ENCODE results near the gene RALGAPA1.
"Not testable (repeated sequence)": the region's sequence is repeated elsewhere in the genome, so short reads cannot be mapped to it uniquely, and the experiment has no call there.

RALGAPA1 gene

GRCh38 chr14:35699791-35700444, 109.2 kb downstream of the RALGAPA1 start:
- Histone ChIP-seq H3K4me1 (ENCODE audit: control insufficient read depth, insufficient read depth, low read length, unreplicated experiment) (no peaks in the 10 kb centered on the region), H3K27me3 (ENCODE audit: insufficient read depth, low read length) (no peaks in the 10 kb centered on the region), H2AFZ (ENCODE audit: low read length, unreplicated experiment) (no peak overlapping the region), H3K27ac (ENCODE audit: low read depth, low read length) (no peak overlapping the region), H3K79me2 (ENCODE audit: control insufficient read depth, insufficient read depth, low read length, unreplicated experiment) (no peaks in the 10 kb centered on the region), H3K4me3 (ENCODE audit: low read depth, low read length) (no peak overlapping the region), H3K36me3 (ENCODE audit: insufficient read depth, low read length) (no peaks in the 10 kb centered on the region)

GRCh38 chr14:35696575-35696974, 112.5 kb downstream of the RALGAPA1 start:
- Histone ChIP-seq H2AFZ (ENCODE audit: low read length, unreplicated experiment) (no peak overlapping the region), H3K79me2 (ENCODE audit: control insufficient read depth, insufficient read depth, low read length, unreplicated experiment) (no peaks in the 10 kb centered on the region), H3K27ac (ENCODE audit: low read depth, low read length) (no peak overlapping the region), H3K4me1 (ENCODE audit: control insufficient read depth, insufficient read depth, low read length, unreplicated experiment) (no peaks in the 10 kb centered on the region), H3K4me3 (ENCODE audit: low read depth, low read length) (no peak overlapping the region), H3K27me3 (ENCODE audit: insufficient read depth, low read length) (no peaks in the 10 kb centered on the region), H3K36me3 (ENCODE audit: insufficient read depth, low read length) (no peaks in the 10 kb centered on the region)

GRCh38 chr14:35696119-35696518, 113.0 kb downstream of the RALGAPA1 start:
- H3K4me1 ChIP-seq (ENCODE audit: control insufficient read depth, insufficient read depth, low read length, unreplicated experiment), result no peaks in the 10 kb centered on the region
- H2AFZ ChIP-seq (ENCODE audit: low read length, unreplicated experiment), result no peak overlapping the region
- no peaks in the 10 kb centered on the region for H3K36me3 ChIP-seq (ENCODE audit: insufficient read depth, low read length)

GRCh38 chr14:35695647-35696046, 113.4 kb downstream of the RALGAPA1 start:
- no peak overlapping the region for H2AFZ ChIP-seq (ENCODE audit: low read length, unreplicated experiment)
- no peaks in the 10 kb centered on the region for H3K4me1 ChIP-seq (ENCODE audit: control insufficient read depth, insufficient read depth, low read length, unreplicated experiment)
- no peaks in the 10 kb centered on the region for H3K36me3 ChIP-seq (ENCODE audit: insufficient read depth, low read length)
- no peaks in the 10 kb centered on the region for H3K27me3 ChIP-seq (ENCODE audit: insufficient read depth, low read length)
- no peaks in the 10 kb centered on the region for H3K79me2 ChIP-seq (ENCODE audit: control insufficient read depth, insufficient read depth, low read length, unreplicated experiment)
- H3K27ac ChIP-seq (ENCODE audit: low read depth, low read length), result no peak overlapping the region
- H3K4me3 ChIP-seq (ENCODE audit: low read depth, low read length), result no peak overlapping the region

More at GRCh38 chr14:35696119-35696518, 113.0 kb downstream of the RALGAPA1 start:
- no peak overlapping the region for H3K4me3 ChIP-seq (ENCODE audit: low read depth, low read length)
- no peak overlapping the region for H3K27ac ChIP-seq (ENCODE audit: low read depth, low read length)
- H3K27me3 ChIP-seq (ENCODE audit: insufficient read depth, low read length), result no peaks in the 10 kb centered on the region
- no peaks in the 10 kb centered on the region for H3K79me2 ChIP-seq (ENCODE audit: control insufficient read depth, insufficient read depth, low read length, unreplicated experiment)

GRCh38 chr14:35695072-35695471, 114.0 kb downstream of the RALGAPA1 start:
- Histone ChIP-seq H3K36me3 (ENCODE audit: insufficient read depth, low read length) (no peaks in the 10 kb centered on the region), H3K79me2 (ENCODE audit: control insufficient read depth, insufficient read depth, low read length, unreplicated experiment) (no peaks in the 10 kb centered on the region), H2AFZ (ENCODE audit: low read length, unreplicated experiment) (no peak overlapping the region), H3K4me1 (ENCODE audit: control insufficient read depth, insufficient read depth, low read length, unreplicated experiment) (no peaks in the 10 kb centered on the region), H3K27me3 (ENCODE audit: insufficient read depth, low read length) (no peaks in the 10 kb centered on the region), H3K27ac (ENCODE audit: low read depth, low read length) (no peak overlapping the region), H3K4me3 (ENCODE audit: low read depth, low read length) (no peak overlapping the region)

GRCh38 chr14:35689000-35689460, 120.1 kb downstream of the RALGAPA1 start:
- Histone ChIP-seq H3K4me1 (ENCODE audit: control insufficient read depth, insufficient read depth, low read length, unreplicated experiment) (no peaks in the 10 kb centered on the region), H3K36me3 (ENCODE audit: insufficient read depth, low read length) (no peaks in the 10 kb centered on the region), H3K27me3 (ENCODE audit: insufficient read depth, low read length) (no peaks in the 10 kb centered on the region), H3K27ac (ENCODE audit: low read depth, low read length) (no peak overlapping the region), H3K79me2 (ENCODE audit: control insufficient read depth, insufficient read depth, low read length, unreplicated experiment) (no peaks in the 10 kb centered on the region), H2AFZ (ENCODE audit: low read length, unreplicated experiment) (no peak overlapping the region), H3K4me3 (ENCODE audit: low read depth, low read length) (no peak overlapping the region)

GRCh38 chr14:35688126-35688826, 120.8 kb downstream of the RALGAPA1 start:
- H2AFZ ChIP-seq (ENCODE audit: low read length, unreplicated experiment), result no peak overlapping the region
- H3K27me3 ChIP-seq (ENCODE audit: insufficient read depth, low read length), result no peaks in the 10 kb centered on the region
- H3K36me3 ChIP-seq (ENCODE audit: insufficient read depth, low read length), result no peaks in the 10 kb centered on the region
- no peaks in the 10 kb centered on the region for H3K79me2 ChIP-seq (ENCODE audit: control insufficient read depth, insufficient read depth, low read length, unreplicated experiment)
- no peaks in the 10 kb centered on the region for H3K4me1 ChIP-seq (ENCODE audit: control insufficient read depth, insufficient read depth, low read length, unreplicated experiment)
- H3K4me3 ChIP-seq (ENCODE audit: low read depth, low read length), result no peak overlapping the region
- no peak overlapping the region for H3K27ac ChIP-seq (ENCODE audit: low read depth, low read length)

GRCh38 chr14:35687335-35687939, 121.7 kb downstream of the RALGAPA1 start:
- H3K27me3 ChIP-seq (ENCODE audit: insufficient read depth, low read length), result no peaks in the 10 kb centered on the region
- no peak overlapping the region for H3K27ac ChIP-seq (ENCODE audit: low read depth, low read length)
- no peaks in the 10 kb centered on the region for H3K4me1 ChIP-seq (ENCODE audit: control insufficient read depth, insufficient read depth, low read length, unreplicated experiment)
- H2AFZ ChIP-seq (ENCODE audit: low read length, unreplicated experiment), result no peak overlapping the region
- H3K79me2 ChIP-seq (ENCODE audit: control insufficient read depth, insufficient read depth, low read length, unreplicated experiment), result no peaks in the 10 kb centered on the region
- H3K36me3 ChIP-seq (ENCODE audit: insufficient read depth, low read length), result no peaks in the 10 kb centered on the region
- no peak overlapping the region for H3K4me3 ChIP-seq (ENCODE audit: low read depth, low read length)

- H3K27ac ChIP-seq (ENCODE audit: low read depth, low read length); H3K4me3 ChIP-seq (ENCODE audit: low read depth, low read length); H2AFZ ChIP-seq (ENCODE audit: low read length, unreplicated experiment); H3K36me3 ChIP-seq (ENCODE audit: insufficient read depth, low read length); H3K79me2 ChIP-seq (ENCODE audit: control insufficient read depth, insufficient read depth, low read length, unreplicated experiment); H3K4me1 ChIP-seq (ENCODE audit: control insufficient read depth, insufficient read depth, low read length, unreplicated experiment); H3K27me3 ChIP-seq (ENCODE audit: insufficient read depth, low read length): not testable (repeated sequence)
Measured at GRCh38 chr14:35683688-35684087, 125.4 kb downstream of the RALGAPA1 start.

- H2AFZ ChIP-seq (ENCODE audit: low read length, unreplicated experiment), result no peak overlapping the region
- no peaks in the 10 kb centered on the region for H3K36me3 ChIP-seq (ENCODE audit: insufficient read depth, low read length)
Measured at GRCh38 chr14:35682802-35683201, 126.3 kb downstream of the RALGAPA1 start.

More at GRCh38 chr14:35682802-35683201, 126.3 kb downstream of the RALGAPA1 start:
- no peak overlapping the region for H3K27ac ChIP-seq (ENCODE audit: low read depth, low read length)
- no peaks in the 10 kb centered on the region for H3K27me3 ChIP-seq (ENCODE audit: insufficient read depth, low read length)
- H3K79me2 ChIP-seq (ENCODE audit: control insufficient read depth, insufficient read depth, low read length, unreplicated experiment), result no peaks in the 10 kb centered on the region
- no peaks in the 10 kb centered on the region for H3K4me1 ChIP-seq (ENCODE audit: control insufficient read depth, insufficient read depth, low read length, unreplicated experiment)
- no peak overlapping the region for H3K4me3 ChIP-seq (ENCODE audit: low read depth, low read length)

Measured in ACC112 (cell line).